KOPT-K1 (cell line): ENCODE measurements around the gene KIAA1958.
"Not testable (repeated sequence)": the region's sequence is repeated elsewhere in the genome, so short reads cannot be mapped to it uniquely, and the experiment has no call there.

Experiments used
- H3K27ac ChIP-seq: fragments of 200-600 bp; sonication (generic); 2 replicates; pipeline ENCODE4 v1.5.1; 2016; ENCODE audit warnings: antibody characterized with exemption, mild to moderate bottlenecking, low read depth, low read length; ENCODE audit not compliant: poor library complexity, severe bottlenecking
- H3K36me3 ChIP-seq: fragments of 200-600 bp; sonication (generic); 2 replicates; pipeline ENCODE4 v1.5.1; 2017; ENCODE audit warnings: antibody characterized with exemption, mild to moderate bottlenecking, low read length, moderate library complexity; ENCODE audit not compliant: insufficient read depth
- H3K9me3 ChIP-seq: fragments of 200-600 bp; sonication (generic); 2 replicates; pipeline ENCODE4 v1.5.1; 2017; ENCODE audit warnings: antibody characterized with exemption, low read length, mild to moderate bottlenecking; ENCODE audit not compliant: insufficient read depth, poor library complexity, severe bottlenecking

Gene KIAA1958

GRCh38 chr9:112654282-112654681, 167.7 kb downstream of the KIAA1958 start:
- no peak overlapping the region for H3K27ac ChIP-seq
- H3K9me3 ChIP-seq: peaks cover 2% of the 10 kb centered on the region
- no peaks in the 10 kb centered on the region; the same call in 1 of the 2 replicates for H3K36me3 ChIP-seq

DNA sequence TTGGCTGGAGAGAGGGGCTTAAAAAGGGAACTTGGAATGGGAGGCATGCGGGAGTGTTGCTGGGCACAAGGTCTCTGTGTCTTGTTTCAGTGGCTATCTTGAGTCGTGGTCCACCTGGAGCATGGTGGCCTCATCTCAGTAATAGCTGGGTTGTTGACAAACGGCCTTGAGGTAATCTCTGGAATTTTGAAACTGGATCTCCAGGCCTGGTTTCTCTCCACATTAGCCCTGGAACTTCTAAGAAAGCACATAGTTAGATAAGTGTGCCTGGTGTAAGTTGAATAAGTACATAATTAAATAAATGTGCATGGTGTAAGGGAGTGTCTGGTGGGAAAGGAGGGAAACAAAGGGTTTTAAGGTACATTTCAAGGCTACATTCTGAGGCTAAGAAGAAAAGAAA, 169.0 kb downstream of the KIAA1958 start:
- Histone ChIP-seq H3K36me3 (no peaks in the 10 kb centered on the region; the same call in 1 of the 2 replicates), H3K9me3 (no peaks in the 10 kb centered on the region), H3K27ac (no peak overlapping the region)

DNA sequence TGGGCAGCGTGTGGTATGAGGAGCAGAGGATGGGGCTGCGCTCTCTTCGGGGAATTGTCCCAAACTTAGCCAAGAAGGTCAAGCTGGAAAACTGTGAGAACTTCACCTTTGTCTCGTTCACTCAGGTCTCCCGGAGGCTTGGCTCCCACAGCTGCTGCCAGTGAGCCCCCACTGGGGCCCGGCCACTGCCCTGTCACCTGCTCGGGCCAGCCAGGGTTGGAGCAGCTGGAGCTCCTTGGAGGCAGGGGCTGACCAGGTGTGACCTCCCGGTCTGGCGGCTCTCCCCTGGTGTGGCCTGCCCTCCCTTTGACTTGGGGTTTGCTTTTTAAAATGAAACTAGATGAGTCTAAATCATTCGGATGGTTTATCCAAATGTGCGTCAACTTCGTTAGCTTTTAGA, 173.3 kb downstream of the KIAA1958 start:
- H3K9me3 ChIP-seq: no peaks in the 10 kb centered on the region

GRCh38 chr9:112663681-112664080, 177.1 kb downstream of the KIAA1958 start:
- Histone ChIP-seq H3K36me3 (no peaks in the 10 kb centered on the region; the same call in 1 of the 2 replicates), H3K9me3 (no peaks in the 10 kb centered on the region), H3K27ac (no peak overlapping the region)

More for the DNA sequence above, 173.3 kb downstream of the KIAA1958 start:
- H3K27ac ChIP-seq: no peak overlapping the region
- H3K36me3 ChIP-seq: no peaks in the 10 kb centered on the region; the same call in 1 of the 2 replicates

DNA sequence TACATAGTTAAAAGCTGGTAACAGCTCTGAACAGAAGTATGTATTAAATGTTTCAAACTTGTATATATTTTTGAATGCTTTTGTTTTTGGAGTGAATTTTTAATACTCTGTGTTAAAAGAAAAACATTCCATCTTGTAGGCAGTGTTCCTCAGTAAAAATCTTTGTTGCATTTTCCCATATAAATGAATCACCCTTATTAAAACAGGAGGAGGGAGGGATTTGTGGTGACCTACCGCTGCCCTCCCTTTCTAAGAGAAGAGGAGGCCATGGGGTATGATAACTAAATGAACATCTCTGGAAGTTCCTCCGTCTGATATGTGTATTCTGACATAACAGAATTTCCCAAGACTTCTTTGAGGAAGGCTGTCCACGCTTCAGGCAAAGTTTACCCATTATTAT, 177.9 kb downstream of the KIAA1958 start:
- H3K27ac ChIP-seq: no peak overlapping the region
- no peaks in the 10 kb centered on the region; the same call in 1 of the 2 replicates for H3K36me3 ChIP-seq
- H3K9me3 ChIP-seq: no peaks in the 10 kb centered on the region

- H3K9me3 ChIP-seq: no peaks in the 10 kb centered on the region
Measured at GRCh38 chr9:112665347-112665746, 178.7 kb downstream of the KIAA1958 start.

GRCh38 chr9:112669326-112669725, 182.7 kb downstream of the KIAA1958 start:
- Histone ChIP-seq H3K9me3 (no peaks in the 10 kb centered on the region), H3K36me3 (no peaks in the 10 kb centered on the region), H3K27ac (no peak overlapping the region)

More at GRCh38 chr9:112665347-112665746, 178.7 kb downstream of the KIAA1958 start:
- Histone ChIP-seq H3K27ac (no peak overlapping the region), H3K36me3 (no peaks in the 10 kb centered on the region)

GRCh38 chr9:112670991-112671625, 184.5 kb downstream of the KIAA1958 start:
- H3K36me3 ChIP-seq: no peaks in the 10 kb centered on the region
- no peaks in the 10 kb centered on the region for H3K9me3 ChIP-seq
- no peak overlapping the region for H3K27ac ChIP-seq

GRCh38 chr9:112673221-112673620, 186.6 kb downstream of the KIAA1958 start:
- not testable (repeated sequence) for H3K36me3 ChIP-seq, H3K9me3 ChIP-seq, H3K27ac ChIP-seq

DNA sequence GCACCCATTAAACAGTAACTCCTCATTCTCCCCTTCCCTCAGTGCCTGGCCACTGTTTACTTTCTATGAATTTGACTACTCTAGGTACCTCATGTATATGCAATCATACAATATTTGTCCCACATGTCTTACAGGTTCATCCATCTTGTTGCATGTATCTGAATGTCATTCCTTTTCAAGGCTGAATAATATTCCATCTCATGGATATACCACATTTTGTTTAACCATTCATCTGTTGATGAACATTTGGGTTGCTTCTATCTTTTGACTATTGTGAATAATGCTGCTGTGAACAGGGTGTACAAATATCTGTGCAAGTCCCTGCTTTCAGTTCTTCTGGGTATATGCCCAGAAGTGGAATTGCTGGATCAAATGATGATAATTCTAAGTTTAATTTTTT, 190.4 kb downstream of the KIAA1958 start:
- Histone ChIP-seq H3K36me3 (no peaks in the 10 kb centered on the region), H3K27ac (no peak overlapping the region), H3K9me3 (peaks cover 9% of the 10 kb centered on the region)

DNA sequence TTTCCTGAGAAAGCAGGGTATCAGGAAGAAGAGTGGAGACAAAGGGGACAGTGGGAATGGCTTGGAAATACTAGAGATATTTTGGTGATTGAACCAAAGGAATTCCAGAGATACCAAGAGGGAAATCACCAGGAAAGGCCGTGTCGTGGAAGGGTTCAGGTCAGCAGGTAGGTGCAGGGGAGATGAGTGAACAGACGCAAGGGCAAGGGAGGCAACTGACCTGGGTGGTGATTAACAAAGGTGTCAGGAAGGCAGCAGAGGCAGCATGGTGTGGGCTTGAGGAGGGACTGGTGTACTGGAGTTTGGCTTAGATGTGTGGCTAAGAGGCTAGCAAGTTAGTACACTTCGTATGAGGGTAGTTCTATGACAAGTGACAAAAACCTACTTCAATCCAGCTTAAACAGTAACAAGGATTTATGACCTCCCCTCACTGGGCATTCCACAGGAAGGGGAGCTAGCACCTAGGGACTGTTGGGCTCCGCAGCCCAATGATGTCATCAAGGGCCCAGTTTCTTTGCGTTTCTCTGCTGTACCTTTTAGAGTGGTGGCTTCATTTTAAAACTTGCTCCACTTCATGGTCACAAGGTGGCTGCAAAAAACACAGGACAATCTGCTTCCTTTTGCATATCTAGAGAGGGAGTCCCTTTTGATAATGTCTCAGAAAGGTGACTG, 194.2 kb downstream of the KIAA1958 start:
- peaks cover 6% of the 10 kb centered on the region; the same call in 1 of the 2 replicates for H3K36me3 ChIP-seq
- peaks cover 15% of the 10 kb centered on the region for H3K9me3 ChIP-seq
- H3K27ac ChIP-seq: no peak overlapping the region

DNA sequence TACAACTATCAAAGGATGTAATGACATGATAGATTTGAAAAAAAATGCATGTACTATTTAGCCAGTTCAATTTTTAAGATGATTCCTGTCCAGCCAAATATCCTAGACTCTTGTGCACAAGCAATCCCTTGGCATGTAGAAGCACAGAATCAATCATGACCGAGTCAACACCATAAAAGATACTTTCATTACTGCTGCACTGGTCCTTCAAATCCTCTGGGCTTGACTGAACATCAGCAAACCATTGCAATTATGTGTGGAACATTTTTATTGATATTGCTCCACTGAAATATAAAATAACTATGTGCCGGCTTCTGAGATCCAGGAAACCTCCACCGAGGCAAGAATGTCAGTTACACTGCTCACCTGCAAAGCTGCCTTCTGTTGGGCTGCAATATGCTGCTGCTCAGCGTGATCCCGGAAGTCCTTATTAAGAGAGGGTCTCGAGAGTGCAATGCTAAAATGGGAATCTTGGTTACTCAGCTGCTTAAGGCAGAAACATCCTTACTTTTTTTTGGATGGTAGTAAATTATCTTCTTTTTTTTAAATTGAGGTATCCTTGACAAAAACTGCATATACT, 202.6 kb downstream of the KIAA1958 start:
- peaks cover 81% of the 10 kb centered on the region for H3K36me3 ChIP-seq
- H3K27ac ChIP-seq: no peak overlapping the region
- H3K9me3 ChIP-seq: no peaks in the 10 kb centered on the region

- H3K9me3 ChIP-seq: no peaks in the 10 kb centered on the region
- peaks cover 57% of the 10 kb centered on the region for H3K36me3 ChIP-seq
- no peak overlapping the region for H3K27ac ChIP-seq
Measured at GRCh38 chr9:112694706-112695555, 208.3 kb downstream of the KIAA1958 start.

DNA sequence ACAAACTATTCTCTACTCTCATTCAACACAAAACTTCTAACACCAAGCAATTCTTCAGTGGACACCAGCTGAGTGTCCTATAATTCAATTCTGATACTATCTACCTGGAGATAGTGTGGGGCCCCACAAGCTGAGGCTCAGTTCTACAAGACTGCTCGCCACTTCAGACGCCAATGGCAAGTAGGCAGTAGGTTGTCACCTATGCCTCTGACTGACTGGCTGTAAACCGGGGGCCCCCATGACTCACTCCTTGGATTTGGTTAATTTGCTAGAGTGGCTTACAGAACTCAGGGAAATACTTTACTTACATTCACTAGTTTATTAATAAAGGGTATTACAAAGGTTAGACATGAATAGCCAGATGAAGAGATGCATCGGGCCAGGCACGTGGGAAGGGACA, 209.8 kb downstream of the KIAA1958 start:
- Histone ChIP-seq H3K9me3 (no peaks in the 10 kb centered on the region), H3K27ac (no peak overlapping the region), H3K36me3 (peaks cover 49% of the 10 kb centered on the region)

GRCh38 chr9:112699230-112699629, 212.6 kb downstream of the KIAA1958 start:
- H3K9me3 ChIP-seq: no peaks in the 10 kb centered on the region
- H3K27ac ChIP-seq: no peak overlapping the region
- H3K36me3 ChIP-seq: peaks cover 24% of the 10 kb centered on the region; the same call in 1 of the 2 replicates
